ENCODE data around the gene SLC15A4.

GRCh38 chr12:128819293-128820144, 4.2 kb downstream of the SLC15A4 start:
- TF ChIP-seq PBX2 (CRISPR knock-in tag; IDR thresholded peaks at IDR 0.05; ENCODE audit: low read depth) (no peak), PBX2 (tag; conservative IDR thresholded peaks at IDR 0.05; ENCODE audit: low read depth) (no peak), TAF1 (IDR thresholded peaks at IDR 0.05; ENCODE audit: control insufficient read depth, extremely low read depth, insufficient read depth, low read length, severe bottlenecking) (no peak), POLR2AphosphoS5 (IDR thresholded peaks at IDR 0.05; ENCODE audit: control insufficient read depth, insufficient read depth, low read depth, low read length) (no peak), FOSL1 (tag; conservative IDR thresholded peaks at IDR 0.05) (no peak), ZKSCAN3 (CRISPR knock-in tag; IDR thresholded peaks at IDR 0.05) (no peak)
- TF ChIP-seq, protein P1, sequence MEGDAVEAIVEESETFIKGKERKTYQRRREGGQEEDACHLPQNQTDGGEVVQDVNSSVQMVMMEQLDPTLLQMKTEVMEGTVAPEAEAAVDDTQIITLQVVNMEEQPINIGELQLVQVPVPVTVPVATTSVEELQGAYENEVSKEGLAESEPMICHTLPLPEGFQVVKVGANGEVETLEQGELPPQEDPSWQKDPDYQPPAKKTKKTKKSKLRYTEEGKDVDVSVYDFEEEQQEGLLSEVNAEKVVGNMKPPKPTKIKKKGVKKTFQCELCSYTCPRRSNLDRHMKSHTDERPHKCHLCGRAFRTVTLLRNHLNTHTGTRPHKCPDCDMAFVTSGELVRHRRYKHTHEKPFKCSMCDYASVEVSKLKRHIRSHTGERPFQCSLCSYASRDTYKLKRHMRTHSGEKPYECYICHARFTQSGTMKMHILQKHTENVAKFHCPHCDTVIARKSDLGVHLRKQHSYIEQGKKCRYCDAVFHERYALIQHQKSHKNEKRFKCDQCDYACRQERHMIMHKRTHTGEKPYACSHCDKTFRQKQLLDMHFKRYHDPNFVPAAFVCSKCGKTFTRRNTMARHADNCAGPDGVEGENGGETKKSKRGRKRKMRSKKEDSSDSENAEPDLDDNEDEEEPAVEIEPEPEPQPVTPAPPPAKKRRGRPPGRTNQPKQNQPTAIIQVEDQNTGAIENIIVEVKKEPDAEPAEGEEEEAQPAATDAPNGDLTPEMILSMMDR (IDR thresholded peaks at IDR 0.05 in 2 of 3, conservative IDR thresholded peaks at IDR 0.05 in 1 of 3; ENCODE audit: insufficient read depth in 2 of 3, low read depth in 1 of 3, low read length in 3 of 3) = no peak
